Keratinocyte (primary cell): ENCODE measurements around the gene YIPF1. TPM values are rescaled to one million over a fixed set of nuclear protein-coding genes. Genes with fewer than 3 reads are reported as not detected.

ENCODE experiments used
- DNase-seq: peaks from one replicate; pipeline ENCODE4 v3.0.0-alpha.2; 2011; ENCODE audit warnings: low read depth, missing footprints, low spot score
- FAIRE-seq: peaks from 2 replicates; lab custom pipeline; 2011; peaks lifted over from hg19 to GRCh38; lab: Jason Lieb, UNC
- H2AFZ ChIP-seq: 2 replicates; pipeline ENCODE4 v1.6.0; 2012; ENCODE audit warnings: low read length, control low read depth, inconsistent platforms; ENCODE audit not compliant: control insufficient read depth
- H3K27ac ChIP-seq: 2 replicates; pipeline ENCODE4 v1.5.1; 2011; ENCODE audit warnings: low read length; ENCODE audit not compliant: control insufficient read depth, insufficient read depth
- H3K27me3 ChIP-seq: 3 replicates; pipeline ENCODE4 v1.6.0; 2011; ENCODE audit warnings: low read length; ENCODE audit not compliant: control insufficient read depth, insufficient read depth; ENCODE audit errors: extremely low read depth
- H3K36me3 ChIP-seq, 2 experiments: 2 replicates in 1 of 2; 3 replicates in 1 of 2; pipeline ENCODE4 v1.5.1; 2011; ENCODE audit warnings: low read length in 2 of 2, mild to moderate bottlenecking in 1 of 2; ENCODE audit not compliant: control insufficient read depth in 2 of 2, insufficient read depth in 2 of 2; ENCODE audit errors: extremely low read depth in 1 of 2
- H3K4me1 ChIP-seq: 3 replicates; pipeline ENCODE4 v1.5.1; 2011; ENCODE audit warnings: low read length; ENCODE audit not compliant: control insufficient read depth, insufficient read depth; ENCODE audit errors: extremely low read depth
- H3K4me2 ChIP-seq: 3 replicates; pipeline ENCODE4 v1.6.0; 2011; ENCODE audit warnings: low read depth, low read length; ENCODE audit not compliant: control insufficient read depth, insufficient read depth; ENCODE audit errors: extremely low read depth
- H3K4me3 ChIP-seq, 3 experiments: fragments of 200-600 bp in 1 of 3; sonication (generic) in 1 of 3; 2 replicates in 2 of 3; 3 replicates in 1 of 3; pipeline ENCODE4 v1.5.1; 2011 to 2016; ENCODE audit warnings: low read length in 3 of 3, mild to moderate bottlenecking in 3 of 3, control low read depth in 2 of 3, inconsistent platforms in 1 of 3, low read depth in 1 of 3, mixed read lengths in 1 of 3, mixed run types in 1 of 3, moderate library complexity in 1 of 3; ENCODE audit not compliant: control insufficient read depth in 2 of 3, insufficient read depth in 2 of 3; ENCODE audit errors: extremely low read depth in 1 of 3
- H3K79me2 ChIP-seq: 2 replicates; pipeline ENCODE4 v1.6.0; 2012; ENCODE audit warnings: low read length; ENCODE audit not compliant: control insufficient read depth, insufficient read depth
- H3K9ac ChIP-seq: 3 replicates; pipeline ENCODE4 v1.6.0; 2011; ENCODE audit warnings: low read length; ENCODE audit not compliant: control insufficient read depth, insufficient read depth; ENCODE audit errors: extremely low read depth
- H3K9me1 ChIP-seq: 3 replicates; pipeline ENCODE4 v1.6.0; 2011; ENCODE audit warnings: low read length; ENCODE audit not compliant: control insufficient read depth, insufficient read depth; ENCODE audit errors: extremely low read depth
- H3K9me3 ChIP-seq: 2 replicates; pipeline ENCODE4 v1.5.1; 2012; ENCODE audit warnings: low read depth, low read length; ENCODE audit not compliant: control insufficient read depth
- H4K20me1 ChIP-seq: 3 replicates; pipeline ENCODE4 v1.6.0; 2011; ENCODE audit warnings: low read length; ENCODE audit not compliant: control insufficient read depth, insufficient read depth; ENCODE audit errors: extremely low read depth
- EZH2 ChIP-seq: IDR thresholded peaks from one replicate; pipeline ENCODE4 v1.6.1; 2012; ENCODE audit warnings: inconsistent platforms, mild to moderate bottlenecking, low read length, moderate library complexity
- dilution Hi-C: fragments of 300-500 bp; cut with MboI; formaldehyde crosslinking; loops from one replicate; pipeline ENCODE4 v1.7.0; 2020; ENCODE audit warnings: low sequenced_read_pairs; ENCODE audit not compliant: extremely low pct_ligation_motif_present
- polyA plus RNA-seq, 5 experiments: library from polyadenylated mRNA; depleted of rRNA in 3 of 5; stranded (reverse) in 3 of 5; stranded (forward) in 1 of 5; unstranded in 1 of 5; fragments of >200 nt; gene quantifications; 1 replicate in 1 of 5; 2 replicates in 3 of 5; 3 replicates in 1 of 5; pipeline versions ENCODE4 v1.2.1 to v1.2.3, GENCODE V29; 2011 to 2012; ENCODE audit warnings: missing spikeins in 2 of 5, low read depth in 1 of 5, low replicate concordance in 1 of 5
- TF ChIP-seq, protein P1 (sequence below), 3 experiments: IDR thresholded peaks in 1 of 3; conservative IDR thresholded peaks in 1 of 3; optimal IDR thresholded peaks in 1 of 3; 2 replicates in 2 of 3; 3 replicates in 1 of 3; pipeline versions ENCODE3 to v1.5.1; 2011; ENCODE audit warnings: low read length in 3 of 3, mild to moderate bottlenecking in 3 of 3, moderate library complexity in 2 of 3, control low read depth in 1 of 3, inconsistent platforms in 1 of 3; ENCODE audit not compliant: insufficient read depth in 2 of 3; ENCODE audit errors: extremely low read depth in 1 of 3

Gene YIPF1
- polyA plus RNA-seq, 1 donor (not counting 4 experiments of a cell fraction or from before 2014, with no cell fraction given), result 43.3 TPM

GRCh38 chr1:53871773-53872484, 17.7 kb downstream of the YIPF1 start:
- no peak for DNase-seq
- Histone ChIP-seq H3K27me3 (no peaks in the 10 kb centered on the region), H3K9ac (no peak overlapping the region), H3K79me2 (no peaks in the 10 kb centered on the region), H3K27ac (no peak overlapping the region), H3K9me1 (no peaks in the 10 kb centered on the region), H3K4me2 (no peak overlapping the region), H4K20me1 (no peaks in the 10 kb centered on the region), H3K4me1 (no peaks in the 10 kb centered on the region), H2AFZ (no peak overlapping the region), H3K4me3 (no peak overlapping the region), H3K36me3 (peaks cover 0 to 10% of the 10 kb centered on the region in 2 experiments), H3K9me3 (no peaks in the 10 kb centered on the region)
- TF ChIP-seq, protein P1, sequence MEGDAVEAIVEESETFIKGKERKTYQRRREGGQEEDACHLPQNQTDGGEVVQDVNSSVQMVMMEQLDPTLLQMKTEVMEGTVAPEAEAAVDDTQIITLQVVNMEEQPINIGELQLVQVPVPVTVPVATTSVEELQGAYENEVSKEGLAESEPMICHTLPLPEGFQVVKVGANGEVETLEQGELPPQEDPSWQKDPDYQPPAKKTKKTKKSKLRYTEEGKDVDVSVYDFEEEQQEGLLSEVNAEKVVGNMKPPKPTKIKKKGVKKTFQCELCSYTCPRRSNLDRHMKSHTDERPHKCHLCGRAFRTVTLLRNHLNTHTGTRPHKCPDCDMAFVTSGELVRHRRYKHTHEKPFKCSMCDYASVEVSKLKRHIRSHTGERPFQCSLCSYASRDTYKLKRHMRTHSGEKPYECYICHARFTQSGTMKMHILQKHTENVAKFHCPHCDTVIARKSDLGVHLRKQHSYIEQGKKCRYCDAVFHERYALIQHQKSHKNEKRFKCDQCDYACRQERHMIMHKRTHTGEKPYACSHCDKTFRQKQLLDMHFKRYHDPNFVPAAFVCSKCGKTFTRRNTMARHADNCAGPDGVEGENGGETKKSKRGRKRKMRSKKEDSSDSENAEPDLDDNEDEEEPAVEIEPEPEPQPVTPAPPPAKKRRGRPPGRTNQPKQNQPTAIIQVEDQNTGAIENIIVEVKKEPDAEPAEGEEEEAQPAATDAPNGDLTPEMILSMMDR (optimal IDR thresholded peaks at IDR 0.05 in 1 of 3, IDR thresholded peaks at IDR 0.05 in 1 of 3, conservative IDR thresholded peaks at IDR 0.05 in 1 of 3; ENCODE audit: extremely low read depth in 1 of 3, insufficient read depth in 2 of 3, low read length in 3 of 3), result no peak
- TF ChIP-seq EZH2, result no peak
- dilution Hi-C loops, result no loop called here
- FAIRE-seq, result no peak

- H3K27ac ChIP-seq, result no peak overlapping the region
- H3K9me1 ChIP-seq, result no peaks in the 10 kb centered on the region
- no peak overlapping the region for H3K9ac ChIP-seq
- H4K20me1 ChIP-seq, result no peaks in the 10 kb centered on the region
- H3K27me3 ChIP-seq, result no peaks in the 10 kb centered on the region
- peaks cover 2 to 11% of the 10 kb centered on the region in 2 experiments for H3K36me3 ChIP-seq
- no peak for DNase-seq
- no peak for TF ChIP-seq EZH2
- TF ChIP-seq, protein P1 (optimal IDR thresholded peaks at IDR 0.05 in 1 of 3, IDR thresholded peaks at IDR 0.05 in 1 of 3, conservative IDR thresholded peaks at IDR 0.05 in 1 of 3; ENCODE audit: extremely low read depth in 1 of 3, insufficient read depth in 2 of 3, low read length in 3 of 3), result no peak
- no peak overlapping the region for H3K4me2 ChIP-seq
- H2AFZ ChIP-seq, result no peak overlapping the region
- H3K79me2 ChIP-seq, result no peaks in the 10 kb centered on the region
- FAIRE-seq, result no peak
- no peaks in the 10 kb centered on the region for H3K4me1 ChIP-seq
- no peaks in the 10 kb centered on the region for H3K9me3 ChIP-seq
- dilution Hi-C loops, result no loop called here
- H3K4me3 ChIP-seq, result no peak overlapping the region
Measured at GRCh38 chr1:53871221-53871620, 18.4 kb downstream of the YIPF1 start.
